H1 (cell line): ENCODE results near the gene LPP. TPM values are rescaled to one million over a fixed set of nuclear protein-coding genes. Genes with fewer than 3 reads are reported as not detected.

ENCODE experiments used
- CTCF ChIA-PET: fragments of 300-600 bp; sonication (Branson Sonifier 250); formaldehyde crosslinking; loops from one replicate; lab custom pipeline; 2021; ENCODE audit not compliant: partially characterized antibody; lab: Charles Lee
- POLR2A ChIA-PET: fragments of 300-600 bp; sonication (Branson Sonifier 250); formaldehyde crosslinking; loops from one replicate; lab custom pipeline; 2021; ENCODE audit warnings: inconsistent platforms; ENCODE audit not compliant: partially characterized antibody; lab: Charles Lee
- DNase-seq, 2 experiments: peaks; one replicate each; pipeline versions ENCODE4 v3.0.0 to v3.0.0-alpha.2; 2010 to 2022; ENCODE audit warnings: low spot score in 2 of 2, low read depth in 1 of 2, mixed read lengths in 1 of 2
- FAIRE-seq: peaks from 2 replicates; lab custom pipeline; 2011; peaks lifted over from hg19 to GRCh38; lab: Jason Lieb, UNC
- H2AFZ ChIP-seq: 2 replicates; pipeline ENCODE4 v1.8.1; 2012; ENCODE audit warnings: low read length, inconsistent platforms
- H2AK5ac ChIP-seq: 2 replicates; pipeline ENCODE4 v1.6.1; 2013; ENCODE audit warnings: low read depth, low read length
- H2BK120ac ChIP-seq: replicated peaks from 2 replicates; pipeline ENCODE3; 2013; ENCODE audit warnings: low read depth, low read length, inconsistent platforms
- H2BK12ac ChIP-seq: 2 replicates; pipeline ENCODE4 v1.6.1; 2013; ENCODE audit warnings: low read depth, low read length
- H2BK15ac ChIP-seq: 2 replicates; pipeline ENCODE4 v1.6.1; 2013; ENCODE audit warnings: low read length
- H2BK20ac ChIP-seq: 2 replicates; pipeline ENCODE4 v1.6.1; 2013; ENCODE audit warnings: low read length
- H2BK5ac ChIP-seq: 2 replicates; pipeline ENCODE4 v1.6.1; 2013; ENCODE audit warnings: low read depth, low read length
- H3K14ac ChIP-seq: 2 replicates; pipeline ENCODE4 v1.6.1; 2013; ENCODE audit warnings: inconsistent platforms; ENCODE audit not compliant: insufficient read length
- H3K18ac ChIP-seq: 2 replicates; pipeline ENCODE4 v1.6.1; 2013; ENCODE audit warnings: low read length; ENCODE audit errors: extremely low read depth
- H3K23ac ChIP-seq: 2 replicates; pipeline ENCODE4 v1.6.1; 2013; ENCODE audit warnings: inconsistent platforms; ENCODE audit not compliant: insufficient read length
- H3K23me2 ChIP-seq: 2 replicates; pipeline ENCODE4 v1.6.1; 2013; ENCODE audit warnings: low read depth, low read length
- H3K27ac ChIP-seq: 2 replicates; pipeline ENCODE4 v1.6.1; 2011; ENCODE audit warnings: low read depth, low read length, inconsistent platforms
- H3K27me3 ChIP-seq, 4 experiments: replicated peaks in 1 of 4; 1 replicate in 1 of 4; 2 replicates in 3 of 4; pipeline versions ENCODE4 v1.6.1 to v1.8.1; 2011 to 2013; ENCODE audit warnings: low read length in 3 of 4, mild to moderate bottlenecking in 3 of 4, inconsistent platforms in 2 of 4, mixed read lengths in 2 of 4, moderate library complexity in 1 of 4; ENCODE audit not compliant: control insufficient read depth in 3 of 4, insufficient read depth in 3 of 4; ENCODE audit errors: extremely low read depth in 1 of 4
- H3K36me3 ChIP-seq, 4 experiments: 2 replicates each; pipeline versions ENCODE4 v1.6.1 to v1.8.1; 2011 to 2013; ENCODE audit warnings: mild to moderate bottlenecking in 4 of 4, low read length in 3 of 4, moderate library complexity in 2 of 4, control low read depth in 1 of 4, inconsistent platforms in 1 of 4; ENCODE audit not compliant: insufficient read depth in 4 of 4, control insufficient read depth in 2 of 4
- H3K4ac ChIP-seq: replicated peaks from 2 replicates; pipeline ENCODE3; 2013; ENCODE audit warnings: low read length, low read depth, mixed read lengths, inconsistent platforms; ENCODE audit not compliant: insufficient read length
- H3K4me1 ChIP-seq, 4 experiments: replicated peaks in 1 of 4; 1 replicate in 1 of 4; 2 replicates in 3 of 4; pipeline versions ENCODE4 v1.6.1 to v1.8.1; 2011 to 2013; ENCODE audit warnings: low read length in 3 of 4, inconsistent platforms in 2 of 4, mixed read lengths in 1 of 4; ENCODE audit not compliant: insufficient read depth in 4 of 4, control insufficient read depth in 3 of 4
- H3K4me2 ChIP-seq, 2 experiments: 2 replicates each; pipeline versions ENCODE4 v1.6.1 to v1.8.1; 2011 to 2013; ENCODE audit warnings: low read depth in 2 of 2, low read length in 2 of 2, control low read depth in 1 of 2, inconsistent platforms in 1 of 2, mild to moderate bottlenecking in 1 of 2; ENCODE audit not compliant: insufficient read depth in 1 of 2
- H3K4me3 ChIP-seq, 4 experiments: fragments of 200-600, 300-600 bp in 1 of 4; sonication (generic), shearing (Covaris generic), sonication (Bioruptor Twin) in 1 of 4; 2 replicates each; pipeline versions ENCODE4 v1.5.1 to v1.8.1; 2011 to 2016; ENCODE audit warnings: low read length in 4 of 4, low read depth in 3 of 4, control low read depth in 2 of 4, inconsistent platforms in 2 of 4, mild to moderate bottlenecking in 2 of 4, mixed read lengths in 1 of 4, moderate library complexity in 1 of 4; ENCODE audit not compliant: insufficient read depth in 2 of 4; ENCODE audit errors: extremely low read depth in 1 of 4
- H3K56ac ChIP-seq: replicated peaks from 2 replicates; pipeline ENCODE3; 2013; ENCODE audit warnings: low read depth, mild to moderate bottlenecking, mixed read lengths, low read length, inconsistent platforms; ENCODE audit not compliant: insufficient read length
- H3K79me1 ChIP-seq: 2 replicates; pipeline ENCODE4 v1.6.1; 2013; ENCODE audit warnings: low read depth, low read length, control low read depth
- H3K79me2 ChIP-seq, 2 experiments: 2 replicates each; pipeline versions ENCODE4 v1.6.1 to v1.8.1; 2012 to 2013; ENCODE audit warnings: low read length in 2 of 2, mild to moderate bottlenecking in 2 of 2, inconsistent platforms in 1 of 2; ENCODE audit not compliant: insufficient read depth in 2 of 2, control insufficient read depth in 1 of 2
- H3K9ac ChIP-seq, 4 experiments: replicated peaks in 1 of 4; 1 replicate in 1 of 4; 2 replicates in 3 of 4; pipeline versions ENCODE4 v1.6.1 to v1.8.1; 2011 to 2013; ENCODE audit warnings: low read depth in 3 of 4, low read length in 3 of 4, control low read depth in 2 of 4, mild to moderate bottlenecking in 2 of 4, moderate library complexity in 2 of 4, inconsistent platforms in 1 of 4; ENCODE audit errors: extremely low read depth in 1 of 4
- H3K9me3 ChIP-seq, 2 experiments: 2 replicates each; pipeline versions ENCODE4 v1.6.1 to v1.8.1; 2012 to 2013; ENCODE audit warnings: mild to moderate bottlenecking in 2 of 2, moderate library complexity in 2 of 2, control low read depth in 1 of 2, inconsistent platforms in 1 of 2, low read depth in 1 of 2, low read length in 1 of 2, mixed read lengths in 1 of 2; ENCODE audit not compliant: insufficient read depth in 2 of 2
- H4K20me1 ChIP-seq, 2 experiments: replicated peaks in 1 of 2; 2 replicates each; pipeline versions ENCODE3 to v1.8.1; 2011 to 2013; ENCODE audit warnings: inconsistent platforms in 2 of 2, low read length in 2 of 2, mild to moderate bottlenecking in 1 of 2; ENCODE audit not compliant: insufficient read depth in 2 of 2, control insufficient read depth in 1 of 2
- H4K5ac ChIP-seq: 2 replicates; pipeline ENCODE4 v1.6.1; 2013; ENCODE audit warnings: low read length, low read depth, mixed read lengths, inconsistent platforms; ENCODE audit not compliant: insufficient read length
- H4K8ac ChIP-seq: 2 replicates; pipeline ENCODE4 v1.8.0; 2013; ENCODE audit warnings: mild to moderate bottlenecking, moderate library complexity, low read length, inconsistent platforms; ENCODE audit not compliant: insufficient read depth; ENCODE audit errors: extremely low read depth
- H4K91ac ChIP-seq: replicated peaks from 2 replicates; pipeline ENCODE3; 2013; ENCODE audit warnings: low read length, mixed read lengths, inconsistent platforms; ENCODE audit not compliant: insufficient read length
- EZH2 ChIP-seq: fragments of 200-600 bp; sonication (generic); IDR thresholded peaks from 2 replicates; pipeline ENCODE4 v1.7.1; 2012; ENCODE audit warnings: low read depth, mild to moderate bottlenecking, moderate library complexity, low read length, inconsistent platforms; ENCODE audit not compliant: severe bottlenecking
- FOSL1 ChIP-seq: IDR thresholded peaks from 2 replicates; pipeline ENCODE4 v1.6.1; 2011; ENCODE audit warnings: mild to moderate bottlenecking, low read depth, low read length, moderate library complexity; ENCODE audit not compliant: insufficient read depth
- KDM5A ChIP-seq: fragments of 200-600 bp; IDR thresholded peaks from 2 replicates; pipeline ENCODE4 v1.7.1; 2012; ENCODE audit warnings: mild to moderate bottlenecking, low read length, inconsistent platforms, mixed read lengths
- TBP ChIP-seq: IDR thresholded peaks from 2 replicates; pipeline ENCODE4 v1.6.1; 2011; ENCODE audit warnings: low read depth, low read length, improper control_type of control experiment
- WGBS, 2 experiments: shearing (Covaris generic) in 1 of 2; methylation state at CpG; one replicate each; pipeline versions ENCODE4 v1.1.6 to v1.1.7; 2013 to 2015; ENCODE audit warnings: low lambda C conversion rate in 2 of 2, mixed read lengths in 2 of 2, inconsistent platforms in 1 of 2, low coverage in 1 of 2, missing lambda C conversion rate in 1 of 2; ENCODE audit not compliant: insufficient replicate concordance in 2 of 2, insufficient coverage in 1 of 2, insufficient read length in 1 of 2; ENCODE audit errors: extremely low coverage in 1 of 2, missing lambda C conversion rate in 1 of 2; 5-methylcytosine and 5-hydroxymethylcytosine counted together
- polyA plus RNA-seq, 7 experiments: library from polyadenylated mRNA; depleted of rRNA in 3 of 7; stranded (reverse) in 5 of 7; unstranded in 2 of 7; fragments of >200 nt in 5 of 7; fragments of 200-250 nt in 2 of 7; gene quantifications; 1 replicate in 5 of 7; 2 replicates in 1 of 7; 4 replicates in 1 of 7; pipeline versions ENCODE4 v1.2.1 to v1.2.3, GENCODE V29; 2011 to 2013; ENCODE audit warnings: missing spikeins in 2 of 7, mixed read lengths in 2 of 7
- total RNA-seq: library from RNA; stranded (reverse); fragmentation: NEBNext Ultra II Directional; extraction: Animal tissue kit (Norgen Biotek cat#: 25700); gene quantifications from 2 replicates; pipeline ENCODE4 v1.2.1, GENCODE V29; 2021

The LPP gene
- total and polyA plus RNA-seq, 2 of the 8 experiments (the other 6 are each of a cell fraction or from before 2014, with no cell fraction given) = 10.0 to 53.3 TPM

DNA sequence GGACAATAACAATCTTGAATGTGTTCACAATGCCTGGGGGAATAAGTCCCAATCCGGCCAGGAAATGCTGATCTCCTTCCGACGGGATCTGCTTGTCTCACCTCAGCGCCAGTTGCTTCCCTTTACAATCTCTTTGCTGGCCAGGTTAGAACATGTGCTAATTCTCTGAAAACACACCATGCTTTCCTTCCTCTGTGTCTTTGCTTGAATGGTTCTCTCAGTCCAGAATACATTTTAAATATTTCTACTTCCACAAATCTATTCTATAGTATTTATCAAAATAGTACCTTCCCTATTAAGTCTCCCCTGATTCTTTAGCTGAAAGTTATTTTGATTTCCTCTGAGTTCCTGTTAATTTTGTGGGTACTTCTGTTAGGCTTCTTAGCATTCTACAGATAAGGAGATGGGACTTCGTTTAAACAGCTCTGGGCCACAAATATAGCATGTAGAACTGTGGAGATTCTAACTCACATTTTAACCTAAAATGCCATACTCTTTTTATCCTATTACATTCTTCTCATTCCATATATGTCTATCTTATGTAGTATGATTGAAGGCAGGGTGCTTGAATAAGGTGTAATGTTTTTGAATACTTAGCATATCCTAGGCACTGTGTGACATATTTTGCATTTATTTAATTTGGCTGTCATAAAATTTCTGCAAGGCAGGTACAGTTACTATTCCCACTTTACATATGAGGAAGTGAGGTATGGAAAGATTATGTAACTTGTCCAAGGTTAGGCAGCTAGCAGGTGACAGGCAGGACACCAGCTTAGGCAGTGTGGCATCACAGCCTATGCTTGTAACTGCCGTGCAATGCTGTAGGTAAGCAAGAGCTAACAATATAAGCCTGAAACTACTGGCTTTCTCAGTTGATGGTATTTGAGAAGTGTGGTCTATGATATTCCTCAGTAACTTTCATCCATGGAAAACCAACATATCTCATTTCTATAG is 299.8 kb downstream of the LPP start:
- Histone ChIP-seq H3K27me3 (no peaks in the 10 kb centered on the region), H2AFZ (no peak overlapping the region), H4K5ac (no peak overlapping the region), H3K79me1 (no peaks in the 10 kb centered on the region; the same call in 1 of the 2 replicates), H2BK5ac (no peak overlapping the region), H3K9ac (no peak overlapping the region), H4K91ac (no peak overlapping the region), H3K27ac (no peak overlapping the region), H3K18ac (no peak overlapping the region), H4K8ac (no peak overlapping the region), H3K79me2 (no peaks in the 10 kb centered on the region), H2BK20ac (no peak overlapping the region), H3K9me3 (no peaks in the 10 kb centered on the region), H3K23ac (no peak overlapping the region), H3K4me1 (no peaks in the 10 kb centered on the region), H3K56ac (no peak overlapping the region), H2BK12ac (no peak overlapping the region), H3K14ac (no peak overlapping the region), H3K4ac (no peak overlapping the region), H4K20me1 (no peaks in the 10 kb centered on the region), H2AK5ac (no peak overlapping the region), H2BK15ac (no peak overlapping the region), H3K36me3 (no peaks in the 10 kb centered on the region), H3K4me2 (no peak overlapping the region), H2BK120ac (no peak overlapping the region), H3K4me3 (no peak overlapping the region), H3K23me2 (no peaks in the 10 kb centered on the region)
- TF ChIP-seq TBP = no peak
- TF ChIP-seq EZH2 = no peak
- no peak for TF ChIP-seq FOSL1
- no peak for TF ChIP-seq KDM5A
- FAIRE-seq (no peak), DNase-seq (no peak)
- ChIA-PET POLR2A (interaction anchor here (1.2 kb wide), 1 partner anchor 23 kb away, joined by 3 read pairs; no protein-coding TSS in a partner anchor), CTCF (no interaction called here)
- WGBS, 2 experiments = 92% methylated on average over 6 of the region's 6 CpGs; no CpG with 5 or more reads in 1 of the 2 experiments
